Heart left ventricle (tissue), 13 donors: Measurements from ENCODE around the gene PCDHB1.

ENCODE experiments used
- POLR2A ChIP-seq, 2 donors: fragments of 450-650 bp; IDR thresholded peaks; one replicate each; pipeline ENCODE4 v1.6.1; 2017; ENCODE audit warnings: antibody characterized with exemption in 2 of 2, mild to moderate bottlenecking in 2 of 2, moderate library complexity in 2 of 2
- TF ChIP-seq, protein P1 (sequence below), 12 donors: fragments of 200-600 bp; sonication (generic) in 4 of 12; IDR thresholded peaks; one replicate each; pipeline versions ENCODE4 v1.5.0 to v1.8.0; 2018 to 2022; ENCODE audit warnings: antibody characterized with exemption in 12 of 12, mild to moderate bottlenecking in 5 of 12
- donor health status: ischemic (EF 13 %, LVEDD 7.1; RV severe dilation, severe dysfunction).
- donor health status: DM: no; HTN: yes; CAD: no.
- donor health status: DM: no; HTN: no; CAD: no.
- donor health status: ischemic (EF 25% LVEDD 6.9; RV normal size, moderate dysfunction).
- donor health status: ischemic (EF 25% LVEDD 5.7; RV mildly dilated, moderate dysfunction).
- donor health status: ischemic (EF 35%, LVEDD 5.7; RV mildly dilated, moderate dysfunction).
- donor health status: nonischemic (EF 11% LVEDD 7.7; RV severe dilation, severe dysfunction).
- donor health status: DM: yes; HTN: yes; CAD: no.
- donor health status: PGD.
- donor health status: ischemic (EF 29% LVEDD 5.4; RV normal size, mild dysfunction).
- donor health status: nonischemic (EF 23%, LVEDD 6.1; RV moderate dilation, normal function).

DNA sequence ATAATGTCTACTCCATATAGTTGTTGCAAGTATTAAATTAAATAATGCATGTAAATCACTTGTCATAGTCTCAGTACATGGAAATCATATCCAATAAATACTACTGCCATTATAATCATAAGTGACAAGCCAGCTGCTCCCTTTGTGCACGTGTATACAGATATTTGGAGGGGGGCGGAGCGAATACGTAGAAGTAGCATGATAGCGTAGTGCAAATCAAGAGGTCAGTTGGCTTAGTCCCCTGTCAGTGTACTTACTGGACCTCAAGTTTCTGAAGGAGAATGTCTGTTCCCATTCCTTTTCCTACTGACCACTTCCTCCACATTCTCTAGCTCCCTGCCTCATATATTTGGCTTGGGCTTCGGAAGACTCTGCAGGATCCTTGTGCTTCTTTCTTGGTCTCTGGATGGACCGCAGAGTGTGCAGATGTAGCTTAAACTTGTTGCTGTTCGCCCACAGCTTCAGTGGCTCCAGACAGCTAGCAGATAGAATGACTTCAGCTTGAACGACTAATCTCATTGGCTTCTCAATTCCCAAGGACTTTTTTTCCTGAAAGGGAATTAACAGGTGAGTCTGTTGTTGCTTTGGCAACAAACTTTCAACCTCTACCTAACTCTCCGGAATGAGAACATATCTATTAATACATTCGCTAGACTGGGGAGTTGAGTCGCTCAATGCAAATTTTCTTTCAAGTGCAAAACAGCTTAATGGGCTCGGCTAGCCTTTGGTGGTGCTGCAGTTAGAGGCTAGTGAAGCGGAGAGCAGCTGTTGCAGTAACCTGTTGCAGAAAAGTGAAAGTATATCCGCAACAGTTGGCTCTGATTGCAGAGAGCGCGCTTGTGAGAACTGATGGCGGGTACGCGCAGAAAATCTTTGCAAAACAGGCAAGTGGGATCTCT, at the start of gene PCDHB1:
- TF ChIP-seq, protein P1, sequence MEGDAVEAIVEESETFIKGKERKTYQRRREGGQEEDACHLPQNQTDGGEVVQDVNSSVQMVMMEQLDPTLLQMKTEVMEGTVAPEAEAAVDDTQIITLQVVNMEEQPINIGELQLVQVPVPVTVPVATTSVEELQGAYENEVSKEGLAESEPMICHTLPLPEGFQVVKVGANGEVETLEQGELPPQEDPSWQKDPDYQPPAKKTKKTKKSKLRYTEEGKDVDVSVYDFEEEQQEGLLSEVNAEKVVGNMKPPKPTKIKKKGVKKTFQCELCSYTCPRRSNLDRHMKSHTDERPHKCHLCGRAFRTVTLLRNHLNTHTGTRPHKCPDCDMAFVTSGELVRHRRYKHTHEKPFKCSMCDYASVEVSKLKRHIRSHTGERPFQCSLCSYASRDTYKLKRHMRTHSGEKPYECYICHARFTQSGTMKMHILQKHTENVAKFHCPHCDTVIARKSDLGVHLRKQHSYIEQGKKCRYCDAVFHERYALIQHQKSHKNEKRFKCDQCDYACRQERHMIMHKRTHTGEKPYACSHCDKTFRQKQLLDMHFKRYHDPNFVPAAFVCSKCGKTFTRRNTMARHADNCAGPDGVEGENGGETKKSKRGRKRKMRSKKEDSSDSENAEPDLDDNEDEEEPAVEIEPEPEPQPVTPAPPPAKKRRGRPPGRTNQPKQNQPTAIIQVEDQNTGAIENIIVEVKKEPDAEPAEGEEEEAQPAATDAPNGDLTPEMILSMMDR (IDR thresholded peaks at IDR 0.05) = no peak
- TF ChIP-seq POLR2A (IDR thresholded peaks at IDR 0.05) = no peak
